Measurements from ENCODE around the gene PTPRN2.

The PTPRN2 gene

GRCh38 chr7:158013085-158013668 is 574.4 kb downstream of the PTPRN2 start:
- DNase-seq (ENCODE audit: low spot score) = no peak

- DNase-seq (ENCODE audit: low spot score) = no peak
Measured at GRCh38 chr7:158011941-158012340, 575.7 kb downstream of the PTPRN2 start.

GRCh38 chr7:158010961-158011693 is 576.5 kb downstream of the PTPRN2 start:
- DNase-seq (ENCODE audit: low spot score) = no peak

- DNase-seq (ENCODE audit: low spot score) = no peak
Measured at GRCh38 chr7:158009886-158010285, 577.7 kb downstream of the PTPRN2 start.

- DNase-seq (ENCODE audit: low spot score) = no peak
Measured at GRCh38 chr7:158008267-158008666, 579.4 kb downstream of the PTPRN2 start.

GRCh38 chr7:158007697-158008257 is 579.8 kb downstream of the PTPRN2 start:
- no peak for DNase-seq (ENCODE audit: low spot score)

- no peak for DNase-seq (ENCODE audit: low spot score)
Measured at GRCh38 chr7:158006841-158007696, 580.6 kb downstream of the PTPRN2 start.

- no peak for DNase-seq (ENCODE audit: low spot score)
Measured at GRCh38 chr7:158005531-158005930, 582.1 kb downstream of the PTPRN2 start.

GRCh38 chr7:158004123-158004490 is 583.5 kb downstream of the PTPRN2 start:
- DNase-seq (ENCODE audit: low spot score) = no peak

GRCh38 chr7:158003441-158004122 is 584.0 kb downstream of the PTPRN2 start:
- DNase-seq (ENCODE audit: low spot score) = no peak

- DNase-seq (ENCODE audit: low spot score) = no peak
Measured at GRCh38 chr7:158002486-158003080, 585.0 kb downstream of the PTPRN2 start.

GRCh38 chr7:158001621-158002320 is 585.9 kb downstream of the PTPRN2 start:
- DNase-seq (ENCODE audit: low spot score) = no peak

- no peak for DNase-seq (ENCODE audit: low spot score)
Measured at GRCh38 chr7:158001003-158001402, 586.6 kb downstream of the PTPRN2 start.

GRCh38 chr7:158000160-158000559 is 587.5 kb downstream of the PTPRN2 start:
- DNase-seq (ENCODE audit: low spot score) = no peak

GRCh38 chr7:157998884-157999552 is 588.6 kb downstream of the PTPRN2 start:
- no peak for DNase-seq (ENCODE audit: low spot score)

- DNase-seq (ENCODE audit: low spot score) = no peak
Measured at GRCh38 chr7:157997471-157997870, 590.2 kb downstream of the PTPRN2 start.

- no peak for DNase-seq (ENCODE audit: low spot score)
Measured at GRCh38 chr7:157997080-157997440, 590.6 kb downstream of the PTPRN2 start.

GRCh38 chr7:157996359-157997079 is 591.1 kb downstream of the PTPRN2 start:
- DNase-seq (ENCODE audit: low spot score) = no peak

- DNase-seq (ENCODE audit: low spot score) = no peak
Measured at GRCh38 chr7:157995815-157996214, 591.8 kb downstream of the PTPRN2 start.

- DNase-seq (ENCODE audit: low spot score) = no peak
Measured at GRCh38 chr7:157994319-157994718, 593.3 kb downstream of the PTPRN2 start.

Data from putamen (tissue), 1 donor.